Measurements from ENCODE around the gene NPY.

GRCh38 chr7:24297362-24297761 is 13.4 kb downstream of the NPY start:
- TF ChIP-seq YY1 (IDR thresholded peaks at IDR 0.05; ENCODE audit: low read depth) (no peak), USF1 (IDR thresholded peaks at IDR 0.05; ENCODE audit: borderline replicate concordance, low read depth) (no peak), EZH2phosphoT487 (IDR thresholded peaks at IDR 0.05; ENCODE audit: borderline replicate concordance, low read depth) (no peak), MXI1 (IDR thresholded peaks at IDR 0.05; ENCODE audit: low read depth, low read length) (no peak), MAX (IDR thresholded peaks at IDR 0.05; ENCODE audit: low read depth) (no peak), ZBTB33 (IDR thresholded peaks at IDR 0.05; ENCODE audit: borderline replicate concordance, low read depth) (no peak), POLR2AphosphoS5 (IDR thresholded peaks at IDR 0.05; ENCODE audit: low read depth, low read length) (no peak), TCF12 (IDR thresholded peaks at IDR 0.05) (no peak), USF2 (IDR thresholded peaks at IDR 0.05; ENCODE audit: borderline replicate concordance, low read depth, low read length) (no peak), TAF1 (IDR thresholded peaks at IDR 0.05; ENCODE audit: borderline replicate concordance, low read depth, low read length) (no peak), GATA2 (CRISPR knock-in tag; IDR thresholded peaks at IDR 0.05) (no peak), RAD21 (IDR thresholded peaks at IDR 0.05; ENCODE audit: low read length) (no peak), GABPA (IDR thresholded peaks at IDR 0.05; ENCODE audit: low read depth) (no peak), CTCF (IDR thresholded peaks at IDR 0.05) (no peak)
